Ascending aorta (tissue), 2 donors: ENCODE data around the gene FSTL5. TPM values are rescaled to one million over a fixed set of nuclear protein-coding genes. Genes with fewer than 3 reads are reported as not detected.

ENCODE experiments used
- DNase-seq, 2 donors: peaks; one replicate each; pipeline ENCODE4 v3.0.0-alpha.2; 2019; ENCODE audit warnings: low spot score in 2 of 2
- H3K27ac ChIP-seq, 2 donors: fragments of 200-600 bp; sonication (generic); one replicate each; pipeline ENCODE4 v1.5.1; 2016 to 2017; ENCODE audit warnings: mild to moderate bottlenecking in 1 of 2
- H3K27me3 ChIP-seq: fragments of 200-600 bp; sonication (generic); one replicate; pipeline ENCODE4 v1.5.1; 2017
- H3K36me3 ChIP-seq, 2 donors: fragments of 200-600 bp; sonication (generic); one replicate each; pipeline ENCODE4 v1.5.1; 2016
- H3K4me1 ChIP-seq, 2 donors: fragments of 200-600 bp; sonication (generic); one replicate each; pipeline ENCODE4 v1.5.1; 2016 to 2017; ENCODE audit warnings: mild to moderate bottlenecking in 1 of 2
- H3K4me3 ChIP-seq, 2 donors: fragments of 200-600 bp; sonication (generic); one replicate each; pipeline ENCODE4 v1.5.1; 2016 to 2017; ENCODE audit warnings: mild to moderate bottlenecking in 1 of 2
- H3K9me3 ChIP-seq, 2 donors: fragments of 200-600 bp; sonication (generic); one replicate each; pipeline ENCODE4 v1.5.1; 2016
- CTCF ChIP-seq, 3 experiments: fragments of 200-600 bp in 2 of 3; fragments of 450-650 bp in 1 of 3; sonication (generic) in 2 of 3; IDR thresholded peaks; one replicate each; pipeline ENCODE4 v1.5.1; 2016 to 2019; ENCODE audit warnings: antibody characterized with exemption in 3 of 3, mild to moderate bottlenecking in 1 of 3, moderate library complexity in 1 of 3
- intact Hi-C: fragments of 100-400 bp; cut with DNase I; formaldehyde crosslinking; loops from one replicate; pipeline ENCODE4 v1.15.1; 2023
- total RNA-seq: library from RNA; depleted of rRNA; stranded (reverse); fragments of >200 nt; gene quantifications from one replicate; pipeline ENCODE4 v1.1.0, GENCODE V29; 2016

The FSTL5 gene
- total RNA-seq, 1 donor from 2014 or later = not detected

GRCh38 chr4:161658676-161659075 lies 505.1 kb downstream of the FSTL5 start:
- H3K4me1 ChIP-seq = no peaks in the 10 kb centered on the region
- intact Hi-C loops = no loop called here
- H3K4me3 ChIP-seq = no peak overlapping the region
- no peaks in the 10 kb centered on the region for H3K27me3 ChIP-seq
- H3K9me3 ChIP-seq = no peaks in the 10 kb centered on the region
- no peak overlapping the region for H3K27ac ChIP-seq
- no peak for TF ChIP-seq CTCF (IDR thresholded peaks at IDR 0.05)
- no peaks in the 10 kb centered on the region for H3K36me3 ChIP-seq
- DNase-seq = no peak

- no peak for TF ChIP-seq CTCF (IDR thresholded peaks at IDR 0.05)
- Histone ChIP-seq H3K4me3 (no peak overlapping the region), H3K4me1 (no peaks in the 10 kb centered on the region), H3K36me3 (no peaks in the 10 kb centered on the region), H3K27ac (no peak overlapping the region), H3K27me3 (no peaks in the 10 kb centered on the region), H3K9me3 (no peaks in the 10 kb centered on the region)
- intact Hi-C loops = no loop called here
- DNase-seq = no peak
These were observed 506.2 kb downstream of the FSTL5 start for GRCh38 chr4:161657616-161658015.

GRCh38 chr4:161656594-161656993 lies 507.2 kb downstream of the FSTL5 start:
- DNase-seq = no peak
- H3K27ac ChIP-seq = no peak overlapping the region
- intact Hi-C loops = no loop called here
- no peak for TF ChIP-seq CTCF (IDR thresholded peaks at IDR 0.05)
- H3K36me3 ChIP-seq = no peaks in the 10 kb centered on the region
- no peak overlapping the region for H3K4me3 ChIP-seq
- H3K27me3 ChIP-seq = no peaks in the 10 kb centered on the region
- no peaks in the 10 kb centered on the region for H3K4me1 ChIP-seq
- H3K9me3 ChIP-seq = no peaks in the 10 kb centered on the region

- no peaks in the 10 kb centered on the region for H3K27me3 ChIP-seq
- DNase-seq = no peak
- intact Hi-C loops = no loop called here
- H3K27ac ChIP-seq = no peak overlapping the region
- no peak for TF ChIP-seq CTCF (IDR thresholded peaks at IDR 0.05)
- no peaks in the 10 kb centered on the region for H3K9me3 ChIP-seq
- H3K4me3 ChIP-seq = no peak overlapping the region
- no peaks in the 10 kb centered on the region for H3K36me3 ChIP-seq
- H3K4me1 ChIP-seq = no peaks in the 10 kb centered on the region
These were observed 508.7 kb downstream of the FSTL5 start for GRCh38 chr4:161655148-161655547.

GRCh38 chr4:161653697-161654096 lies 510.1 kb downstream of the FSTL5 start:
- intact Hi-C loops = no loop called here
- Histone ChIP-seq H3K27me3 (no peaks in the 10 kb centered on the region), H3K9me3 (no peaks in the 10 kb centered on the region), H3K27ac (no peak overlapping the region), H3K36me3 (no peaks in the 10 kb centered on the region), H3K4me1 (no peaks in the 10 kb centered on the region), H3K4me3 (no peak overlapping the region)
- no peak for TF ChIP-seq CTCF (IDR thresholded peaks at IDR 0.05)
- no peak for DNase-seq

GRCh38 chr4:161651586-161651985 lies 512.2 kb downstream of the FSTL5 start:
- TF ChIP-seq CTCF (IDR thresholded peaks at IDR 0.05) = no peak
- no peaks in the 10 kb centered on the region for H3K9me3 ChIP-seq
- H3K4me3 ChIP-seq = no peak overlapping the region
- DNase-seq = no peak
- no peaks in the 10 kb centered on the region for H3K4me1 ChIP-seq
- H3K36me3 ChIP-seq = no peaks in the 10 kb centered on the region
- no peaks in the 10 kb centered on the region for H3K27me3 ChIP-seq
- H3K27ac ChIP-seq = no peak overlapping the region
- intact Hi-C loops = no loop called here
